Liver (tissue), 3 donors: ENCODE measurements around the gene C2CD2.
"Not testable (repeated sequence)": the region's sequence is repeated elsewhere in the genome, so short reads cannot be mapped to it uniquely, and the experiment has no call there.

Source experiments
- CTCF ChIP-seq: fragments of 150-350 bp; IDR thresholded peaks from 2 replicates; pipeline ENCODE4 v1.5.1; 2017; ENCODE audit warnings: improper control_type of control experiment, low read depth, low read length; ENCODE audit not compliant: missing input control
- SP1 ChIP-seq: IDR thresholded peaks from 2 replicates; pipeline ENCODE4 v1.6.1; 2018; ENCODE audit warnings: antibody characterized with exemption, mild to moderate bottlenecking
- donor health status: healthy.
- donor health status: healthy.

- TF ChIP-seq CTCF, SP1: not testable (repeated sequence)
Observed at GRCh38 chr21:41959697-41960096, 5.9 kb upstream of the C2CD2 start.
